Neural progenitor cell (in vitro differentiated cells): ENCODE measurements around the gene HBG1. TPM values are rescaled to one million over a fixed set of nuclear protein-coding genes. Genes with fewer than 3 reads are reported as not detected.

ENCODE experiments used
- DNase-seq: peaks from one replicate; pipeline ENCODE4 v3.0.0-alpha.2; 2016; ENCODE audit warnings: low spot score
- H2AFZ ChIP-seq: fragments of 200-600 bp; sonication (generic); replicated peaks from 2 replicates; pipeline ENCODE4 v1.6.1; 2016; ENCODE audit warnings: antibody characterized with exemption
- H3F3A ChIP-seq: fragments of 200-600 bp; sonication (generic); 2 replicates; pipeline ENCODE4 v1.6.1; 2016; ENCODE audit warnings: antibody characterized with exemption, low read depth
- H3K27ac ChIP-seq: fragments of 200-600 bp; sonication (generic); 2 replicates; pipeline ENCODE4 v1.5.1; 2016; ENCODE audit warnings: mild to moderate bottlenecking
- H3K27me3 ChIP-seq: fragments of 200-600 bp; sonication (generic); 2 replicates; pipeline ENCODE4 v1.6.1; 2016; ENCODE audit warnings: mild to moderate bottlenecking, moderate library complexity
- H3K36me3 ChIP-seq: fragments of 200-600 bp; sonication (generic); 2 replicates; pipeline ENCODE4 v1.5.1; 2016
- H3K4me1 ChIP-seq: fragments of 200-600 bp; sonication (generic); 2 replicates; pipeline ENCODE4 v1.6.1; 2016; ENCODE audit warnings: mixed run types
- H3K4me2 ChIP-seq: fragments of 200-600 bp; sonication (generic); 2 replicates; pipeline ENCODE4 v1.6.1; 2016
- H3K4me3 ChIP-seq: fragments of 200-600 bp; sonication (generic); 2 replicates; pipeline ENCODE4 v1.5.1; 2016
- H3K79me2 ChIP-seq: fragments of 200-600 bp; sonication (generic); 2 replicates; pipeline ENCODE4 v1.6.1; 2016; ENCODE audit warnings: low read depth
- H3K9ac ChIP-seq: fragments of 200-600 bp; sonication (generic); 2 replicates; pipeline ENCODE4 v1.6.1; 2016
- H3K9me3 ChIP-seq: fragments of 200-600 bp; sonication (generic); 2 replicates; pipeline ENCODE4 v1.5.1; 2016; ENCODE audit warnings: low read depth
- H4K20me1 ChIP-seq: fragments of 200-600 bp; sonication (generic); 2 replicates; pipeline ENCODE4 v1.6.1; 2016; ENCODE audit warnings: low read depth
- H3K27ac Mint-ChIP-seq: 3 replicates; pipeline ENCODE4 v1.8.0; 2021; ENCODE audit warnings: mixed read lengths
- H3K27me3 Mint-ChIP-seq: 2 replicates; pipeline ENCODE4 v1.8.0; 2022; ENCODE audit warnings: low read depth, mild to moderate bottlenecking, inconsistent platforms, moderate library complexity, mixed read lengths; ENCODE audit not compliant: insufficient read depth
- H3K36me3 Mint-ChIP-seq: 3 replicates; pipeline ENCODE4 v1.8.0; 2021; ENCODE audit warnings: mixed read lengths
- H3K4me1 Mint-ChIP-seq: 3 replicates; pipeline ENCODE4 v1.8.0; 2021; ENCODE audit warnings: mixed read lengths
- H3K4me3 Mint-ChIP-seq: 3 replicates; pipeline ENCODE4 v1.8.0; 2021; ENCODE audit warnings: mild to moderate bottlenecking, moderate library complexity, mixed read lengths
- H3K9me3 Mint-ChIP-seq: 3 replicates; pipeline ENCODE4 v1.8.0; 2020; ENCODE audit warnings: mixed read lengths
- CTCF ChIP-seq: fragments of 200-600 bp; sonication (generic); IDR thresholded peaks from 2 replicates; pipeline ENCODE4 v1.5.1; 2017; ENCODE audit warnings: antibody characterized with exemption, mild to moderate bottlenecking
- EZH2 ChIP-seq: fragments of 200-600 bp; sonication (generic); IDR thresholded peaks from 2 replicates; pipeline ENCODE4 v1.6.1; 2017; ENCODE audit warnings: antibody characterized with exemption, mild to moderate bottlenecking, moderate library complexity
- EZH2phosphoT487 ChIP-seq: fragments of 200-600 bp; sonication (generic); IDR thresholded peaks from 2 replicates; pipeline ENCODE4 v1.6.1; 2017; ENCODE audit warnings: antibody characterized with exemption
- total RNA-seq: library from RNA; depleted of rRNA; stranded (reverse); fragments of >200 nt; gene quantifications from 2 replicates; pipeline ENCODE4 v1.2.3, GENCODE V29; 2015; ENCODE audit warnings: low replicate concordance

Gene HBG1
- total RNA-seq, 1 donor from 2014 or later: not detected

- peaks cover 2% of the 10 kb centered on the region for H3K27me3 Mint-ChIP-seq
- H4K20me1 ChIP-seq: no peaks in the 10 kb centered on the region
- H3F3A ChIP-seq: no peaks in the 10 kb centered on the region
- no peaks in the 10 kb centered on the region for H3K9me3 ChIP-seq
- no peaks in the 10 kb centered on the region for H3K9me3 Mint-ChIP-seq
- H3K79me2 ChIP-seq: no peaks in the 10 kb centered on the region
- no peak overlapping the region for H3K27ac ChIP-seq
- TF ChIP-seq EZH2phosphoT487 (no peak), EZH2 (no peak), CTCF (no peak)
- H3K36me3 ChIP-seq: no peaks in the 10 kb centered on the region
- DNase-seq: no peak
- no peak overlapping the region for H3K4me3 ChIP-seq
- no peak overlapping the region for H3K4me3 Mint-ChIP-seq
- no peak overlapping the region for H3K4me2 ChIP-seq
- H3K36me3 Mint-ChIP-seq: no peaks in the 10 kb centered on the region
- no peak overlapping the region for H3K9ac ChIP-seq
- no peak overlapping the region for H3K27ac Mint-ChIP-seq
- no peaks in the 10 kb centered on the region for H3K27me3 ChIP-seq
- H3K4me1 Mint-ChIP-seq: no peaks in the 10 kb centered on the region
- H2AFZ ChIP-seq: no peak overlapping the region
- H3K4me1 ChIP-seq: no peaks in the 10 kb centered on the region
Measured at GRCh38 chr11:5232821-5233220, 16.8 kb downstream of the HBG1 start.

GRCh38 chr11:5232176-5232575, 17.5 kb downstream of the HBG1 start:
- H3K9me3 Mint-ChIP-seq: no peaks in the 10 kb centered on the region
- H3K27ac Mint-ChIP-seq: no peak overlapping the region
- Histone ChIP-seq H3K9ac (no peak overlapping the region), H3K4me1 (no peaks in the 10 kb centered on the region), H2AFZ (no peak overlapping the region), H3K79me2 (no peaks in the 10 kb centered on the region), H3K9me3 (no peaks in the 10 kb centered on the region), H3K4me2 (no peak overlapping the region), H3K27ac (no peak overlapping the region), H3F3A (no peaks in the 10 kb centered on the region), H4K20me1 (no peaks in the 10 kb centered on the region), H3K27me3 (no peaks in the 10 kb centered on the region), H3K36me3 (no peaks in the 10 kb centered on the region), H3K4me3 (no peak overlapping the region)
- H3K27me3 Mint-ChIP-seq: no peaks in the 10 kb centered on the region
- no peaks in the 10 kb centered on the region for H3K4me1 Mint-ChIP-seq
- DNase-seq: no peak
- TF ChIP-seq CTCF: no peak
- TF ChIP-seq EZH2: no peak
- no peak for TF ChIP-seq EZH2phosphoT487
- H3K4me3 Mint-ChIP-seq: no peak overlapping the region
- H3K36me3 Mint-ChIP-seq: no peaks in the 10 kb centered on the region

GRCh38 chr11:5231111-5231510, 18.5 kb downstream of the HBG1 start:
- Histone ChIP-seq H3K4me2 (no peak overlapping the region), H3K27ac (no peak overlapping the region), H3F3A (no peaks in the 10 kb centered on the region), H3K9ac (no peak overlapping the region), H3K4me1 (no peaks in the 10 kb centered on the region), H4K20me1 (no peaks in the 10 kb centered on the region), H3K9me3 (no peaks in the 10 kb centered on the region), H3K27me3 (no peaks in the 10 kb centered on the region), H3K4me3 (no peak overlapping the region), H3K79me2 (no peaks in the 10 kb centered on the region), H3K36me3 (no peaks in the 10 kb centered on the region), H2AFZ (no peak overlapping the region)
- H3K27me3 Mint-ChIP-seq: no peaks in the 10 kb centered on the region
- H3K27ac Mint-ChIP-seq: no peak overlapping the region
- no peak for DNase-seq
- H3K9me3 Mint-ChIP-seq: no peaks in the 10 kb centered on the region
- TF ChIP-seq EZH2phosphoT487 (no peak), CTCF (no peak), EZH2 (no peak)
- no peaks in the 10 kb centered on the region for H3K36me3 Mint-ChIP-seq
- no peaks in the 10 kb centered on the region for H3K4me1 Mint-ChIP-seq
- H3K4me3 Mint-ChIP-seq: no peak overlapping the region
